OCI-M2 (cell line): Measurements from ENCODE around the gene SMKR1.
"Not testable (repeated sequence)": the region's sequence is repeated elsewhere in the genome, so short reads cannot be mapped to it uniquely, and the experiment has no call there.

Experiments used
- DNase-seq: peaks from one replicate; lab custom pipeline; 2025; ENCODE audit not compliant: unreplicated experiment; lab: John Stamatoyannopoulos, UW

The SMKR1 gene

DNA sequence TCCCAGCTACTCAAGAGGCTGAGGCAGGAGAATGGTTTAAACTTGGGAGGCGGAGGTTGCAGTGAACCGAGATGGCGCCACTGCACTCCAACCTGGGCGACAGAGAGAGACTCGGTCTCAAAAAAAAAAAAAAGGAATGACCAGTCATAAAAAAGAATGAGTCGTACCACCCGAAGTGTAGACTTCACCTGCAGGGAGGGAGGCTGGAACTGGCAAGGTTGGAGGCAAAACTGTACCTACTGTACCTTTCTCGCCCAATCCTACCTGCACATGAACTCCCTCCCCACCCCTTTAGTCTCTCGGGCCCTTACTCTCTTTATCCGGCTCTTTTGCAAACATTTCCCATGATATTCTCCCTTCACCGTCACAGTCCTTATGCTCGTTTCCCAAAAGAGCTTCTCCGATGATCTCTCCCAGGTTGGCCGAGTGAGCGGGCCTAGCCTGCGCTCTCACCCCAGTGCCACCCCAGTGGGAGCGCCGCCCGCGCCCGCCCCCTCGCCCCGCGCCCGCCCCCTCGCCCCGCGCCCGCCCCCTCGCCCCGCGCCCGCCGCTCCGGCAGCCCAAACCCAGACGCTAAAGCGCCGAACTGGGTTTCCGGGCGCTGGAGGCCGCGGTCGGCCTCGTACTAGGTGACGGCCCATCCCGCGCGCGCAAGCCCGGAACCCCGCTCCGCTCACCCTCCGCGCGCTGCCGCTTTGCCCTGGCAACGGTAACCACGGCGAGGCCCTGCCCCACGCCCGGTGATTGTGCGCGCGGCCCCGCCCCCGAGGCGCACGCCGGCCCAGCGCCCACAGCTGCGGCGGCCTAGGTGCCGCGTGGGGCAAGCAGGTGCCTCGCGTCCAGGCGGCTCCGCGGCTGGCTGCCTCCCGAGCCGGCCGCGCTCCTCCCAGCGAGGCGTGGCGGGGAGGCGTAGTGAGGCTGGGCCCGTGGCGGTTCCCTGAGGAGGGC lies at the start of gene SMKR1:
SMKR1 (plus strand) TSS at position 772 of the 948 bp plus-strand sequence. CDS start 294 bp downstream, outside the sequence.
- no peak for DNase-seq

GRCh38 chr7:129452589-129453231 lies 49.6 kb upstream of the SMKR1 start:
- DNase-seq = no peak

- no peak for DNase-seq
Measured at GRCh38 chr7:129453510-129454248, 48.7 kb upstream of the SMKR1 start.

DNA sequence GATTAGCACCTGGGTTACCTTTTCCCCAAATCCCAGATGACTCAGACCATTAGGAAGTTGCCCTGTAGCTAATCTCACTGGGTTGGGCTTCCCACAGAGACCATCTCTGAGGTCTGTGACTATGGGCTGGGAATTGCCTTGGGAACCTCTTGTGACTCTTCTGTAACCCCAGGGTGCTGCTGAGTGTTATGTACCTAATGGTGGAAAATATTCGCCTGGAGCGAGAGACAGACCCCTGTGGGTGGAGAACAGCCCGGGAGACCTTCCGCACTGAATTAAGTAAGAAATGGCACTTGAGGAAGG lies 48.1 kb upstream of the SMKR1 start:
- DNase-seq = no peak

DNA sequence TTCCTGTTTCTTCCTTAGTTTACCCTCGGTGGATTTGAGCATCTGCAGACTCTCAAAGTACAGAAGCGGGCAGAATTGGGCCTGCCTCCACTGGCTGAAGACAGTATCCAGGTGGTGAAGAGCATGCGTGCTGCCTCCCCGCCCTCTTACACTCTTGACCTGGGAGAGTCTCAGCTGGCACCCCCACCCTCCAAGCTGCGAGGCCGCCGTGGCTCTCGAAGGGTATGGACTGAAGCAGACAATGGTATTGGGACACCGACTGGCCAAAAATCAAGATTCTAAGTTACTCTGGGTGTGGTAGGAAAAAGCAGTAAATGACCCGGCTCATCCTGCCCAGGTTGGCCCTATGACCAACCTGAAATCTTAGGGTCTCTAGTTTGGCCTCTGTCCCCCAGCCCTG lies 45.9 kb upstream of the SMKR1 start:
- no peak for DNase-seq

DNA sequence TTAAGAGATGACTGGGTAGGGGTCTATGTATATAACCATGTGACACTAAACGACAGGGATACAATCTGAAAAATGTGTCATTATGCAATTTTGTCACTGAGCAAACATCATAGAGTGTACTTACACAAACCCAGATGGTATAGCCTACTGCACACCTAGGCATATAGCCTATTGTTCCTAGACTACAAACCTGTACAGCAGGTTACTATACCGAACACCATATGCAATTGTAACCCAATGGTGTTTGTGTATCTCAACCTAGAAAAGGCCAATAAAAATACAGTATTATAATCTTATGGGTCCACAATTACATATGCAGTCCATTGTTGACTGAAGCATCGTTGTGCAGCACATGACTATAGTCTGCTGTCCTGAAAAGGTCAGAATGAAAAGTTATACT lies 45.2 kb upstream of the SMKR1 start:
- no peak for DNase-seq

GRCh38 chr7:129458171-129458570 lies 44.2 kb upstream of the SMKR1 start:
- no peak for DNase-seq

GRCh38 chr7:129461809-129462208 lies 40.5 kb upstream of the SMKR1 start:
- no peak for DNase-seq

GRCh38 chr7:129462420-129462819 lies 39.9 kb upstream of the SMKR1 start:
- DNase-seq = no peak

DNA sequence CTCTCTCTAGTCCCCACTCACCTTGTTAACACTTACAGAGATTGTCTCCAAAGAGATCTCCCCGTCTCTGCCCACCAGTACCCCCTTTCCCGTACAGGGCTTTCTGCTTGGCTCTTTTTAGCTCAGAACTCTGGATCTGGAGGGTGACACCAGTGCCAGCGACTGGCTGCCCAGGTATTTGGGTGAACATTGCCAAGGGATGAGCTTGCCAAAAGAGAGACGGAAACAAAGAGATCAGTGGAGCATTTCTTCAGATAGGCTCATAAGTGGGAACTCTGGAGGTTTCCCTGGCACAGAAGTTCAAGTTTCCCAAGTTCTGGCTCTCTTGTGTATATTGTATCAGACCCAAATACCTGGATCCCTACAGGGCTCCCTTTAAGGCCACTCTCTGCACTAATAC lies 38.1 kb upstream of the SMKR1 start:
- DNase-seq = no peak

DNA sequence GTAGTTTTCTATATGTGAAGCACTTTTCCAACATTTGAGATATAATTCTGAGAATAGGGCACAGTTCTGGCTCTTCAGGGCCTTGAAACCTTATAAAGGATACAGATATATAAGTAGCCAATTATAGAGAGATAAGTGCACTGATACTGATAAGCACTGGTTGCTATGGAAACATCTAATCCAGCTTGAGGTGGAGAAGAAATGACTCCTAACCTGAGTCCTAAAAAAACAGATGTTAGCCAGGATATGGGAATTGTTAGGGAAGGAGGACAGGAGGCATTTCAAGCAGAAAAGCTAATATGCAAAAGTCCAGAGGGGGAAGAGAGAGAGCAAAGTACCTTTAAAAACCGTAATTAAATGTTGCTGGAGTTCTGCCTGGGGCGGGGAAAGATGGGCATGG lies 37.3 kb upstream of the SMKR1 start:
- no peak for DNase-seq

- DNase-seq = no peak
Measured at GRCh38 chr7:129466796-129467195, 35.5 kb upstream of the SMKR1 start.

GRCh38 chr7:129468087-129468486 lies 34.2 kb upstream of the SMKR1 start:
- no peak for DNase-seq

DNA sequence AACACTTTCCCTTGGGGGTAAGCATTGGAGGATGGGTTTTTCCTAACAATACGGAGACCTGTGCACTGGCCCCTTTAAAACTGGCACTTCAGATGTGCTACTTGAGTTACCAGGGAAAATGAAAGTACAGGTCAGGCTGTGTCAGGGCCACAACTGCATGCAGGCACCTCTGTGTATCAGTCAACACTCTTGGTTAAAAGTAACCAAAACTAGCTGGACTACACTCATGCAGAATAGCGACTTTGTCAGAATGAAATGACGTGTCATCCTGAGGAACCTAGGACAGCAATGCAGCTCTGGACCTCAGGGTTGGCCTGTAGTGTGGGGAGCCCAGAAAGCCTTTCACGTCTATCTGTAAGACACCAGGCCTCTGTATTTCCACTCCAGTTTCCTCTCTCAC lies 33.8 kb upstream of the SMKR1 start:
- no peak for DNase-seq

DNA sequence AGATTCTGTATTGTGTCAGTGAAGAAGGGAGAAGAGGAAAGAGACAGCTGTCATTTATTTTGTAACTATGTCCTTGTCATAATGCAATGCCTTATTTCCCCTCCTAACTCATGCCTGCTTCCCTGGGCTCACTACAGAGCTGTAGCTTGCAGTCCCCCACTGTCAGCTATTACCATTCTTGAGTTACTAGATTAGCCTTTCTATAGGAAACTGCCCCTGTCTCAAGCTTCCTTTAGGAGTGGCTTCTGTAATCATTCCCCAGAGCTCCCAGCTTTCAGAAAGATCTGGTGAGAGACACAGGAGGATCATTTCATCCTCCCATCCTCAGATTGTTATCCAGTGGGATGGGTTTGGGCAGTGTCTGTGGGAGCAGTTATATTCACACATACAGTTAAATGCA lies 32.4 kb upstream of the SMKR1 start:
- no peak for DNase-seq

DNA sequence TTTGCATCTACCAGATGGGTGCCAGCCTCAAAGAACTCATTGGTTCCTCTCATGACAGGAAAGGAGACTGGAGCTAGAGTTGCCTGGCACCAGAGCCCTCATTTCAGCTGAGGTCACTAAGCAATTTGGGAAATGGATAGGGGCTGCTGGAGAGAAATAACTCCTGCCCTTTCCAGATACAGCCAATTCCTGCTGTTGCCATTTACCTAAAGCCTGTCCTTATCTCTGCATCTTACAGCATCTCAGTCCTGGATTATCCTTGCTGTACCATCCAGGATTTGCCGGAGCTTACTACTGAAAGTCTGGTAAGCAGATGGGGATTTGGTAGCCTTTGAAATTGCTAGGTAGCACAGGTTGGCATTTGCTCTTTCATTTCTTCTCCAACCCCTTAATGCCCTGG lies 31.9 kb upstream of the SMKR1 start:
- no peak for DNase-seq

DNA sequence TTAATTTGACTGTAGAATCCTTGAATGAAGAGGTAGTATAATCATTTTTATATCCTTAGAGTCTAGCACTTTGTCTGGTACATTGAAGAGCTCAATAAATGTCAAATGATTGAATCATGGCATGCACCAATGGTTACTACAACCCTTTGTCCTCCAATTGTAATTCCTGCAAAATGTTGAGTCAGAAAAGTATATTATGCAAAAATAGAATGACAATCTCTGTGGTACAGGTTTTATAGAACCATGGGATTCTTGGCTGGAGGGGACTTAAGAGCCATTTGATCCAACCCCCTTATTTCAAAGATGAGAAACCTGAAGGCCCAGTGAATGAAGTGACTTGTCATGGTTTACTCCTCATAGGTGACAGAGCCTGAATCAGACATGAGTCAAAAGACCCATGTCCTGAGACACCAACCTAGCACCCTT lies 30.9 kb upstream of the SMKR1 start:
- no peak for DNase-seq

DNA sequence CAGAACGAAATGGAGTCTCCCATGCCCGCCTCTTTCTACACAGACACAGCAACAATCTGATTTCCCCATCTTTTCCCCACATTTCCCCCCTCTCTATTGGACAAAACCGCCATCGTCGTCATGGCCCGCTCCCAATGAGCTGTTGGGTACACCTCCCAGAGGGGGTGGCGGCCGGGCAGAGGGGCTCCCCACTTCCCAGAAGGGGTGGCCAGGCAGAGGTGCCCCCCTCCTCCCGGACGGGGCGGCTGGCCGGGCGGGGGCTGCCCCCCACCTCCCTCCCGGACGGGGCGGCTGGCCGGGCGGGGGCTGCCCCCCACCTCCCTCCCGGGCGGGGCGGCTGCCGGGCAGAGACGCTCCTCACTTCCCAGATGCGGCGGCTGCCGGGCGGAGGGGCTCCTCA lies 26.4 kb upstream of the SMKR1 start:
- not testable (repeated sequence) for DNase-seq

DNA sequence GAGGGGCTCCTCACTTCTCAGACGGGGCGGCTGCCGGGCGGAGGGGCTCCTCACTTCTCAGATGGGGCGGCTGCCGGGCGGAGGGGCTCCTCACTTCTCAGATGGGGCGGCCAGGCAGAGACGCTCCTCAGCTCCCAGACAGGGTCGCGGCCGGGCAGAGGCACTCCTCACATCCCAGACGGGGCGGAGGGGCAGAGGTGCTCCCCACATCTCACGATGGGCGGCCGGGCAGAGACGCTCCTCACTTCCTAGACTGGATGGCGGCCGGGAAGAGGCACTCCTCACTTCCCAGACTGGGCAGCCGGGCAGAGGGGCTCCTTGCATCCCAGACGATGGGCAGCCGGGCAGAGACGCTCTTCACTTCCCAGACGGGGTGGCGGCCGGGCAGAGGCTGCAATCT lies 25.9 kb upstream of the SMKR1 start:
- not testable (repeated sequence) for DNase-seq

DNA sequence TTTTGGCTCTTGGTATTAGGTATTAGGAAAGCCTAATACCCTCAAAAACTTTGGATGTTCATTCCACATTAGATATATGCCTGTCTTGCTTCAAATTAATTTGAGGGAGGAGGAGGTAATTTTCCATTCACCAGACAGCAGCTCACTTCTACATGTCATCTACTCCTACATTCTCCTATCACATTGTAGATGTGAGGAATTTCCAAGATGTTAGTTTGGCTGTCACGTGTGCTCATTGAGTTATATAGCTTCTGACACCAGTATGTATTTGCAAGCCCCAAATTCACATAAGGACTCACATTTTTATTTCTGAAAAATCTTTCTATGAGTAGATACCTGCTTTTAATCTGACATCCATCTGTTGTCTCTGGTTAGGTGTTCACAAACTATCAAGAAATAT lies 22.5 kb upstream of the SMKR1 start:
- DNase-seq = no peak

DNA sequence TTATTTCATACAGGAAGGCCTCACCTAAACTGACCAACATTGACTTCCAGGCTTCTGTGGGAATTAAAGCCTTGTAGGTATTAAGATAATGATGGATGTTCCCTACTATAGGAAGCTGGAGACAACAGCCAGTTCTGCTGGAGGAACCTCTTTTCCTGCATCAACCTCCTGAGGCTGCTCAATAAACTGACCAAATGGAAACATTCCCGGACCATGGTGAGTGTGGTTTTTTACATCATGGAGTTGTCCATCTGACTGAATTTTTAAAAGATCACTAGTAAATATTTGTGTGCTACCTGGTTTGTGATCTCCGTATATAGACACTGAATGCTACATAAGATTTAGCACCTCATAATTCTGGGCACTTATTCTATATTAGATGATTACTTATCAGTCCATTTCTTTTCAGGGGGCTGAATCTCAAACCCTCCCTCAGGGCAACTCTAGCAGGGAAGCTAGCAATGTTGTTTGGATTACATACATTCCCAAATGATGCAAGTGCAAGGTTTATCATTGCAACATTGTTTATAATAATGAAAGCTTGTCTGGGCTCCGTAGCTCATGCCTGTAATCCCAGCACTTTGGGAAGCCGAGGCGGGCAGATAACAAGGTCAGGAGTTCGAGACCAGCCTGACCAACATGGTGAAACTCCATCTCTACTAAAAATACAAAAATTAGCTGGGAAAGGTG lies 21.5 kb upstream of the SMKR1 start:
- DNase-seq = no peak
